Measurements from ENCODE around the gene EN2.

The EN2 gene

GRCh38 chr7:155488483-155489127 is 30.7 kb downstream of the EN2 start:
- no peak for DNase-seq

DNA sequence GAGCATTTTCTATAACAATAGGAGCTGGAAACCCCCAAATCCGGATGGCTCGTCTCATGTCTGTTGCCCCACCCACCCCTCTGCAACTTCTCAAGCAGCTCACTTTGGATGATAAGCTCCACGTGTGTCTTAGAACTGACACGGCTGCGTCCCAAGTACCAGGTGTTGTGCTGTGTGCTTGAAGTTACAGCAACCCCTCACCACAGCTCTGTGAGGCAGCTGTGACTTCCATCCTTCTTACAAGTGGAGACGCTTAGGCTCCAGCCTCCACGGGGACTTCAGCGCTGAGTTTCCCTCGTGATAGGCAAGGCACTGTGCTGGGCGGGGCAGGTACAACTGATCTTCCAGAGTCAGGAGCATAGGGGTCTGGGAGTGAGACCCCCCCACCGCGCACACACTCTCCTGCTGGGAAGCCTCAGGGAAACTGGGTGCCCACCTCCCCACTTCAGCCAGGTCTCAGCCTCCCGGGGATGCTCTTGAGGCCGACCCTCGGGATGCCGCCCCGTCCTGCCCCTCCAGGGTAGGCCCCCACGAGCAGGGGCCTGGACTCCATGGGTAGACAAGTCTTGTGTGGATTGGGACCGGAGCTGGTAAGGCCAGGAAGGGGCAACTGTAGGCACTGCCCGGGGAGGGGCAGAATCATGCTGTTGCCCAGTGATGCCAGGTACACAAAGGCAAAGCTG is 31.4 kb downstream of the EN2 start:
- no peak for DNase-seq

- no peak for DNase-seq
Measured at GRCh38 chr7:155489862-155490696, 32.1 kb downstream of the EN2 start.

- DNase-seq: no peak
Measured at GRCh38 chr7:155490697-155491628, 33.0 kb downstream of the EN2 start.

DNA sequence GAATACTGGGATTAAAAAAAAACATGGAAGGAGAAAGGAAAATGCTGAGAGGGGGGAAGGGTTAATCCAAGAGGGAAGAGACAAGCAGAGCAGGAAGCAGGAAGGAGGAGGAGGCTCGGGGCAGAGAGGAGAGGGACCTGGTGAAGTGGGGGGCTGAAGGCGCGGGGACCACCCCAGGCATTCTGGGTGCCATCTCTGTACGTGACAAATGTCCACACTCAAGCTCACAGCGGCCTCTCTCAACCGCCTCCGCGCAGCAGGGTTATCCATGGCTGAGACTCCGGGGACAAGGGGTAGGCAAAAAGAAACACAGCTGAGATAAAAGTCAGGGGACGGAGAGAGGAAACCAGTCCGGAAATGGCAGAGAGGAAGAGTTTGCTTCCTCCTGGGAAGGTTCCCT is 33.9 kb downstream of the EN2 start:
- no peak for DNase-seq

- no peak for DNase-seq
Measured at GRCh38 chr7:155493744-155494538, 36.0 kb downstream of the EN2 start.

GRCh38 chr7:155494551-155494950 is 36.6 kb downstream of the EN2 start:
- no peak for DNase-seq

DNA sequence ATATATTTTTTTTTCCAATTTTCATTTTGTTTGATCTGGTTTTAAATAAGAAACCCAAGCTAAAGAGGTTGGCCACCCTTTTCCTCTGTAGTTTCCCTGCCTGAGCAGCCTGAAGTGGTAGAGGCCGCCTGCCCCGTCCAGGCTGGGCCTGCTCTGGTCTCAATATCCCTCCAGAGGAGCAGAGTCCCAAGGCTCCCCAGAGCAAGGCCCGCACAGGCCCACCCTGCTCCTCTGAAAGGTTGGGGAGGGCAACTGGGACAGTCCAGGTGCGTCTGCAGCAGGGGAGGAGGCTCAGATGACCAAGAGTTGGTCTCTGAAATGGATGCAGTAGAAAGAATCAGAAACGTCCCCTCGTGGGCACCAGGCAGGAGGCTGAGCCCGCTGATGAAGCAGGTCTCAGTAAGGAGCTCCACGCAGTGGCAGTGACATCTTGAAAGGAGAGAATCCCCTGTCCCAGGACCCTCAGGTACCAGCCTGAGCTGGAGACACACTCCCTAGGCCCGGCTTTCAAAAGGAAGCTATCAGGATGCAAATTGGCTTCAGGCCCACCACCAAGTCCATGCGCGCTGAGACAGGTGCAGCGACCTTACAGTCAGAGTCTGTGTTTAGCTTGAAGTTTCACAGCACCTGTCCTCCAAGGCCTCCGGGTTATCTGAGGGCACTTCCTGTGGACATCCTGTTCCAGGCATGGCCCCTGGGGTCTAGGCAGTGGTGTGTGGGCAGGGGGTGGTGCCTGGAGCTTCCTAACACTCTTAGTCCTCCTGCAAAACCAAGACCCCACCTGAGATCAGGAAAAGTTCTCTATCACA is 37.7 kb downstream of the EN2 start:
- DNase-seq: peak; percentile 41

- DNase-seq: no peak
Measured at GRCh38 chr7:155496267-155497005, 38.5 kb downstream of the EN2 start.

DNA sequence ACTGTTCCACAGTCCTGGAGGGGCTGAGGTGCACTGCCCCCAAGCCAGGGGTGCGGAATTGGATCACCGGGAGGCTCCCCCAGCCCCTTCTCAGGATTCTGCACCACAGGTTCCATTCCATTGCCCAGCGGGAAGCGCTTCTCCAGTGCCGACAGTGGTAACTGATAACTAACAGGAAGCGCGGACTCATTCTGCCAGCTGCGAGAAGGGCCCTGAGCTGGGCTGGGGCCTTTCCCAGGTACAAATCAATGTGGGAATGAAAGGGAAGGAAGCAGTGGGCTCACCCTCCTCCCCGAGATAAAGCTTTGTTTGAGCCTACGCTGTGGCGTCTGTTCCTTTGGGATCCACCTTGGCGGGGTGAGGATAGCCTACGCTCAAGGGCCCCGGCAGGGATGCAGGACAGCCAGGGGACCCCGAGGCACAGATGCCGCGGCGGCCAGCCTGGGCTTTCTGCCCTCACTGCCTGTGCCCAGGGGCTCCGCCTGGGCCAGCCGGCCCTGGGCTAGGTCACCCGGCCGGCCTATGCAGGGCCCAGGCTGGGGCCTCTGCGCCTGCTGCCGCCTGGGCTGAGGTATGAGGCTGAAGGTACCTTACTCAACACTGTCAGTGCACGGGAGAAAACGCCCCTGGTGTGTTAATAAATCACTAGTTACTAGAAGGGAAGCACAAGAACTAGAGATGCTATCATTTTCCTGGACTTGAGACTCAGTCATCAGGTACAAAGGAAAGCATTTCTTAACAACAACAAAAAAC is 39.4 kb downstream of the EN2 start:
- DNase-seq: no peak

- DNase-seq: no peak
Measured at GRCh38 chr7:155505422-155505793, 47.5 kb downstream of the EN2 start.

DNA sequence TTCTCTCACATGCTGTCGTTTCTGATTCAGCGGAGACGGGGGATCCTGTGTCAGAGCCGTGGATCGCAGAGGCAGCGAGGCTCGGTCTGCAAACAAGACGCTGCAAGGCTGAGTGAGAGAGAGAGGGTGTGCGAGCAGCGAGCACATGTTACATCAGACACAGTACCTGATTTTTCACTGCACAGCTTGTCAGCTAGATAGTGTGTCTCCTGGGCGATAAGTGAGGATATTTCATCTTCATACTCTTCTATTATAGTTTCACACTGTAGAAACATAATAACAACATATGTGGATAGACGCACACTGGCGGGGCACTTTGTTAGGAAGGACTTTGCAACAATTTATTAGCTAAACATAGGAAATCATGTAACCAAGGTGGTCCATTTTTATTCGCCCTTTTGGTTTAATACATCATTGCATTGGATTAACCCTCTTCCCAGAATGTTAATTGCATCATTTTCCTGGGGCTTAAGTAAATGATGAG is 49.0 kb downstream of the EN2 start:
- DNase-seq: no peak

GRCh38 chr7:155507576-155507975 is 49.6 kb downstream of the EN2 start:
- no peak for DNase-seq

- DNase-seq: no peak
Measured at GRCh38 chr7:155508376-155509358, 50.7 kb downstream of the EN2 start.

DNA sequence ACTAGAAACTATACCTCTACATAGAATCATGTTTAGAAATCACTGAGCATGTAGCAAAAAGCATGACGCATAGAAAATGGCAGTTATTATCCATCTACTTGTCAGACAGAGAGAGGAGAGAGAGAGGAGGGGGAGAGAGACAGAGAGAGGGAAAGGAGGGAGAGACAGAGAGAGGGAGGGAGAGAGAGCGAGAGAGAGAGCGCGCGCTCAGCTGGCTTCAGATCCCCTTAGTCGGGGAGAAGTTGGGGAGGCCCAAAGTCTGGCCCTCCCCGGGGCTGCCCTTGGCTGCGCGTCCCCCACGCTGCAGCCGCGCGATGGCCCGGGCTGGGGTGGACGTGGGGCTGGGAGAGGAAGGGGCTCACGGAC is 51.4 kb downstream of the EN2 start:
- DNase-seq: no peak

- no peak for DNase-seq
Measured at GRCh38 chr7:155509725-155510551, 52.0 kb downstream of the EN2 start.

GRCh38 chr7:155510975-155511701 is 53.2 kb downstream of the EN2 start:
- no peak for DNase-seq

Measured in NCI-H1105 treated with DMSO at 0.1 percent for 48 hours (cell line).